ENCODE measurements around the gene PMVK. TPM values are rescaled to one million over a fixed set of nuclear protein-coding genes. Genes with fewer than 3 reads are reported as not detected.

Gene PMVK
- total RNA-seq, 1 experiment from 2014 or later, result 26.3 TPM

GRCh38 chr1:154960446-154961136 lies 24.1 kb upstream of the PMVK start:
- Histone ChIP-seq H2BK5ac (ENCODE audit: insufficient read length, low read length) (no peak overlapping the region), H2AFZ (ENCODE audit: low read length) (no peak overlapping the region), H3K14ac (ENCODE audit: insufficient read depth, low read length) (no peak overlapping the region), H3K18ac (ENCODE audit: insufficient read length, low read depth, low read length) (no peak overlapping the region), H2BK120ac (ENCODE audit: low read depth, low read length, poor library complexity, severe bottlenecking) (no peak overlapping the region), H3K9ac (ENCODE audit: extremely low read depth, insufficient read length, low read length) (no peak overlapping the region), H3K79me1 (ENCODE audit: insufficient read depth, low read depth, low read length, poor library complexity, severe bottlenecking) (no peaks in the 10 kb centered on the region), H3K4me1 (ENCODE audit: insufficient read depth, low read length) (peaks cover 2% of the 10 kb centered on the region; the same call in 1 of the 2 replicates), H4K91ac (ENCODE audit: insufficient read length, low read depth, low read length) (no peak overlapping the region), H4K20me1 (ENCODE audit: control insufficient read depth, insufficient read depth, insufficient read length) (no peaks in the 10 kb centered on the region), H3K27me3 (ENCODE audit: insufficient read depth, low read length) (no peaks in the 10 kb centered on the region), H2BK12ac (ENCODE audit: insufficient read length, low read depth, low read length) (no peak overlapping the region), H3T11ph (ENCODE audit: low read length) (no peak overlapping the region), H4K5ac (ENCODE audit: insufficient read length, low read depth, low read length) (no peak overlapping the region), H4K8ac (replicated peaks; ENCODE audit: insufficient read length, low read depth, low read length) (no peak overlapping the region), H2BK20ac (ENCODE audit: low read depth, low read length, poor library complexity, severe bottlenecking) (no peak overlapping the region), H3K27ac (ENCODE audit: insufficient read length, low read depth, low read length) (no peak overlapping the region), H2AK5ac (ENCODE audit: insufficient read length, low read length) (no peak overlapping the region), H2BK15ac (ENCODE audit: low read depth, low read length) (no peak overlapping the region), H3K23me2 (ENCODE audit: insufficient read length, low read depth, low read length, poor library complexity, severe bottlenecking) (peaks cover 10% of the 10 kb centered on the region), H3K9me3 (ENCODE audit: control insufficient read depth, low read depth, low read length) (no peaks in the 10 kb centered on the region), H3K79me2 (ENCODE audit: insufficient read depth, low read length) (no peaks in the 10 kb centered on the region; the same call in 1 of the 2 replicates), H3K23ac (ENCODE audit: insufficient read length, low read depth, low read length) (no peak overlapping the region), H3K56ac (ENCODE audit: insufficient read length, low read depth, low read length) (no peak overlapping the region), H3K4ac (ENCODE audit: low read depth, low read length) (no peak overlapping the region), H3K4me2 (ENCODE audit: insufficient read depth, insufficient read length, low read length) (peak overlapping the region; percentile 76)
- Mint-ChIP-seq H3K4me3 (peak overlapping the region; percentile 82 to 99), H3K27me3 (ENCODE audit: low read depth) (no peaks in the 10 kb centered on the region), H3K9me3 (no peaks in the 10 kb centered on the region), H3K27ac (peak overlapping the region; percentile 83 to 88 (median 84); a peak in 3 of 7 replicates), H3K36me3 (ENCODE audit: insufficient read depth in 1 of 3, low read depth in 3 of 3) (peaks cover 24 to 60% (median 48%) of the 10 kb centered on the region in 3 experiments; a peak in 6 of 7 replicates), H3K4me1 (peaks cover 48 to 54% of the 10 kb centered on the region in 2 experiments)
- no peak for DNase-seq
- no CpG with 5 or more reads among the region's 10 CpGs for WGBS (ENCODE audit: extremely low coverage, insufficient read length, low lambda C conversion rate)
- no peak for TF ChIP-seq CTCF (conservative IDR thresholded peaks at IDR 0.05)

Data from H9 (cell line).